ENCODE measurements around the gene IQGAP3.

DNA sequence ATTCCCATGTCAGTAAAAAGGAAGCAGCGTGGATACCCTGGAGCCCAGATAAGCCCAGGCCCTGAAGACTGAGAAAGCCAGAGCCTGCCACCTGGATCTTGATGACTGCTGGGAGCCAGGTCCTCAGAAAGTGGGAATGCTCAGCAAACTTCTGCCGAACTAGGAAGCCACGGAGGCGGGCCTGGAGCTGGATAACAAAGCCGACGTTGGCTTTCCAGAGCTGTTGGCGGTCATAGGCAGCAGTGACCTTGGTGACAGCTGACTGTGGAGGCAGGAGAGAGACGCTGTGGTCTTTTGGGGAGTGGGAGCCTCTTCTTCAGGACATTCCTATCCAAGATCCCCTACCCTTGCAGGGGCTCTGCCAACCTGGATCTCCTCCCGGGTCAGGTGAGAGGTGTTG, 24.4 kb downstream of the IQGAP3 start:
- TF ChIP-seq, protein P1, sequence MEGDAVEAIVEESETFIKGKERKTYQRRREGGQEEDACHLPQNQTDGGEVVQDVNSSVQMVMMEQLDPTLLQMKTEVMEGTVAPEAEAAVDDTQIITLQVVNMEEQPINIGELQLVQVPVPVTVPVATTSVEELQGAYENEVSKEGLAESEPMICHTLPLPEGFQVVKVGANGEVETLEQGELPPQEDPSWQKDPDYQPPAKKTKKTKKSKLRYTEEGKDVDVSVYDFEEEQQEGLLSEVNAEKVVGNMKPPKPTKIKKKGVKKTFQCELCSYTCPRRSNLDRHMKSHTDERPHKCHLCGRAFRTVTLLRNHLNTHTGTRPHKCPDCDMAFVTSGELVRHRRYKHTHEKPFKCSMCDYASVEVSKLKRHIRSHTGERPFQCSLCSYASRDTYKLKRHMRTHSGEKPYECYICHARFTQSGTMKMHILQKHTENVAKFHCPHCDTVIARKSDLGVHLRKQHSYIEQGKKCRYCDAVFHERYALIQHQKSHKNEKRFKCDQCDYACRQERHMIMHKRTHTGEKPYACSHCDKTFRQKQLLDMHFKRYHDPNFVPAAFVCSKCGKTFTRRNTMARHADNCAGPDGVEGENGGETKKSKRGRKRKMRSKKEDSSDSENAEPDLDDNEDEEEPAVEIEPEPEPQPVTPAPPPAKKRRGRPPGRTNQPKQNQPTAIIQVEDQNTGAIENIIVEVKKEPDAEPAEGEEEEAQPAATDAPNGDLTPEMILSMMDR (IDR thresholded peaks at IDR 0.05 in 8 of 11, conservative IDR thresholded peaks at IDR 0.05 in 3 of 11): no peak
- TF ChIP-seq POLR2AphosphoS5 (IDR thresholded peaks at IDR 0.05) (no peak), POLR2A (IDR thresholded peaks at IDR 0.05) (no peak)
